ENCODE measurements around the gene NAT16. TPM values are rescaled to one million over a fixed set of nuclear protein-coding genes. Genes with fewer than 3 reads are reported as not detected.

Gene NAT16
- total and polyA plus RNA-seq, 9 of the 15 experiments (the other 6 are each of a cell fraction or from before 2014, with no cell fraction given) = 0.04 TPM; not detected in 8

GRCh38 chr7:101129603-101130117 lies 50.4 kb downstream of the NAT16 start:
- intact Hi-C loops (cut with micrococcal nuclease) (no loop called here), in situ Hi-C loops (cut with MboI) (no loop called here)
- ChIA-PET CTCF (ENCODE audit: low intra/inter-chr PET ratio) (interaction anchor here (0.8 kb wide), 1 partner anchor 45 kb away, joined by 3 read pairs; no protein-coding TSS in a partner anchor), POLR2A (interaction anchor here (0.6 kb wide), 1 partner anchor 781 kb away, joined by 3 read pairs; no protein-coding TSS in a partner anchor)
- H3K9ac ChIP-seq (ENCODE audit: insufficient read depth in 1 of 2, low read depth in 2 of 2, low read length in 2 of 2) = no peak overlapping the region
- no peak overlapping the region for H3K27ac ChIP-seq (ENCODE audit: extremely low read depth, low read depth, low read length)
- H3K4me2 ChIP-seq (ENCODE audit: insufficient read depth, low read length) = no peak overlapping the region
- H3K79me2 ChIP-seq (ENCODE audit: control insufficient read depth, insufficient read depth, low read length) = no peaks in the 10 kb centered on the region
- H2AFZ ChIP-seq (ENCODE audit: low read depth, low read length) = no peak overlapping the region
- H3K9me1 ChIP-seq (ENCODE audit: control insufficient read depth, insufficient read depth, low read length) = no peaks in the 10 kb centered on the region
- FAIRE-seq (no peak), ATAC-seq (no peak), DNase-seq (ENCODE audit: extremely low read depth in 1 of 4, low spot score in 3 of 4) (no peak)
- no peak for TF ChIP-seq TEAD1 (CRISPR knock-in tag; IDR thresholded peaks at IDR 0.05)
- TF ChIP-seq ZNF512 (tag; IDR thresholded peaks at IDR 0.05) = peak; percentile 77
- no peak for TF ChIP-seq ZBTB43 (CRISPR knock-in tag; IDR thresholded peaks at IDR 0.05)
- TF ChIP-seq TOE1 (IDR thresholded peaks at IDR 0.05; ENCODE audit: borderline replicate concordance) = no peak
- TF ChIP-seq TOE1 (CRISPR knock-in tag; IDR thresholded peaks at IDR 0.05; ENCODE audit: borderline replicate concordance, low read depth) = no peak
- no peaks in the 10 kb centered on the region for H4K20me1 ChIP-seq (replicated peaks; ENCODE audit: control insufficient read depth, insufficient read depth, low read length)
- no peaks in the 10 kb centered on the region for H3K27me3 ChIP-seq (ENCODE audit: control insufficient read depth in 2 of 2, insufficient read depth in 2 of 2, low read length in 2 of 2)
- 56% methylated on average over 3 of the region's 3 CpGs for WGBS (ENCODE audit: insufficient coverage, low coverage, missing lambda C conversion rate)
- no peaks in the 10 kb centered on the region for H3K9me3 ChIP-seq (replicated peaks; ENCODE audit: control insufficient read depth, insufficient read depth, low read depth, low read length)
- BruUV-seq (replicated peaks) = no TSS peak
- H3K4me3 ChIP-seq = no peak overlapping the region
- H3K36me3 ChIP-seq (ENCODE audit: control insufficient read depth, insufficient read depth, low read length) = no peaks in the 10 kb centered on the region
- peaks cover 23 to 33% of the 10 kb centered on the region in 2 experiments for H3K4me1 ChIP-seq (replicated peaks in 1 of 2; ENCODE audit: control insufficient read depth in 2 of 2, insufficient read depth in 2 of 2, low read length in 2 of 2)
